HG03457 (cell line): Measurements from ENCODE around the gene CNPY1.
"Not testable (repeated sequence)": the region's sequence is repeated elsewhere in the genome, so short reads cannot be mapped to it uniquely, and the experiment has no call there.

Experiments
- ATAC-seq: cut with Tn5 transposase; IDR thresholded peaks from one replicate; pipeline ENCODE4 v1.9.1; 2021; ENCODE audit warnings: moderate number of reproducible peaks; ENCODE audit not compliant: unreplicated experiment

CNPY1 gene

DNA sequence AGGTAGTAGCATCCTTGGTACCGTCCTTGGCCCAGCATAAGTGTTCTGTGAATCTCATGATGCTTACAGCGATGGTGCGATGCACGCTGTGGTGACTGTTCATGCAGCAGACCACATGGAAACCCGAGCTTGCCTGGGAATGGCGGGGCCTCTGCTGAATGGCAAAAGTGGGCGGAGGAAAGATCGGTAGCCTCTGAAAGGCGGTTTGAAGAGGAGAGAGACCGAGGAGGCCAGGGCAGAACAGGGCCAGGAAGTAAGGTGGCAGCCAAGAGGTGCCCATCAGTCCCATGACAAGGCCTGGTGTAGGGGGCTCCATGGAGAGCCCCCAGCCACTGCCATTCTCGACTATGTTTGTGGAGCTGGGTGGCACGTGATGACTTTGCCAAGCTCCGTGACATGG, 33.2 kb upstream of the CNPY1 start:
- no peak for ATAC-seq

- no peak for ATAC-seq
These were observed 31.7 kb upstream of the CNPY1 start for GRCh38 chr7:155578016-155578415.

- no peak for ATAC-seq
These were observed 31.1 kb upstream of the CNPY1 start for GRCh38 chr7:155577509-155577905.

DNA sequence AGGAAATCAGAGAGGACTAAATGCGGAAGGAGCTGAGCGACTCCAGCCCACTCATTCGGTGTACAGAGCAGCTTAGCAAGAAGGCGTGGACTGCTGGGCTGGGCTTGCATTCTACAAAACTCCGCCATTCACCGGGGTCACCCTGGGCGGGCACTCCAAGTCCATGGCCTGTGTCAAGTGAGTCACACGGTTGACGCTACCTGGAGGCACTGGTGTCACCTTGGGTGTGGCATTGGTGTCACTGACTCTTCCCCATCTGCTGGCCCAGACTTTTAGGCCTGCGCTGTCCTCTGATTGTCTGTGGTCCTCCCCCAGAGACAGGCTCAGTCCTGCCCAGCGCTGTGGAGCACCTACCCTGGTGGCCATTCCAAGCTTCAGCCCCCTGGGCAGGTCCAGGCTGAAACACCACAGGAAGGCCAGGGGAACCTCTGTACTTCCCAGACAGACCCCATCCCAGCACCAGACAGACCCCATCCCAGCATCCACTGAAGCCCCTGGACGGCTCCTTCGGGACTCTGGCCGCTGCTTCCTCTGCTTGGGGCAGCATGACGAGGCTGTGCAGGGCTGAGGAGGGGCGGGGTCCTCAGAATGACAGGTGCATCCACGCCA, 30.6 kb upstream of the CNPY1 start:
- ATAC-seq = no peak

- no peak for ATAC-seq
These were observed 30.1 kb upstream of the CNPY1 start for GRCh38 chr7:155576416-155576815.

DNA sequence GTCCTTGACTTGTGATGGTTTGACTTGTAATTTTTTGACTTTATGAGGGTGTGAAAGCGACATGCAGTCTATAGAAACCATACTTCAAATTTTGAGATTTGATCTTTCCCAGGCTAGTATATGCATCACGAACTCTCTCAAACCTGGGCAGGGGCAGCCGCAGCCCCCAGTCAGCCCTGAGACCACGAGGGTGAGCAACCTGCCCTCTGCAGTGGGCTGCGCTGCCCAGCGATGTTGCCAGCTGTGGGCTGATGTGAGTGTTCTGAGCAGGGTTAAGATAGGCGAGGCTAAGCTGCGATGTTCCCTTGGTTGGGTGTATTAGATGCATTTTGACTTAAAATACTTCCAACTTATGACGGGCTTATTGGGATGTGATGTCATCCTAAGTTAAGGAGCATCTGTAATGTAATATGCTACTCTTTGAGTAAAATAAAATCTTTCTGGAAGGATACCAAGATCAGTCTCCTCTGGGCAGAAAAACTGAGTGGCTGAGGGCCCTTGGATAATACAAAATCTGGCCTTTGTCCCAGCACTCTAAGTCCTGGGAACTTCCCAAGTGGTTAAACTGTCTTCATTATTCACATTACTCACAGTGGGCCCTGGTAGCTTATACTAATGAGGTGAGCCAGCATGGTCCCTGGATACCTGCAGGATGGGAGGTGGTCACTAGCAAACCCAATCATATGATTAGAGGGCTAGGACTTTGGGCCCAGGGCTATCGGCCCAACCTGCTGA, 28.4 kb upstream of the CNPY1 start:
- no peak for ATAC-seq

- no peak for ATAC-seq
These were observed 25.4 kb upstream of the CNPY1 start for GRCh38 chr7:155571581-155572345.

- ATAC-seq = no peak
These were observed 24.6 kb upstream of the CNPY1 start for GRCh38 chr7:155570991-155571390.

DNA sequence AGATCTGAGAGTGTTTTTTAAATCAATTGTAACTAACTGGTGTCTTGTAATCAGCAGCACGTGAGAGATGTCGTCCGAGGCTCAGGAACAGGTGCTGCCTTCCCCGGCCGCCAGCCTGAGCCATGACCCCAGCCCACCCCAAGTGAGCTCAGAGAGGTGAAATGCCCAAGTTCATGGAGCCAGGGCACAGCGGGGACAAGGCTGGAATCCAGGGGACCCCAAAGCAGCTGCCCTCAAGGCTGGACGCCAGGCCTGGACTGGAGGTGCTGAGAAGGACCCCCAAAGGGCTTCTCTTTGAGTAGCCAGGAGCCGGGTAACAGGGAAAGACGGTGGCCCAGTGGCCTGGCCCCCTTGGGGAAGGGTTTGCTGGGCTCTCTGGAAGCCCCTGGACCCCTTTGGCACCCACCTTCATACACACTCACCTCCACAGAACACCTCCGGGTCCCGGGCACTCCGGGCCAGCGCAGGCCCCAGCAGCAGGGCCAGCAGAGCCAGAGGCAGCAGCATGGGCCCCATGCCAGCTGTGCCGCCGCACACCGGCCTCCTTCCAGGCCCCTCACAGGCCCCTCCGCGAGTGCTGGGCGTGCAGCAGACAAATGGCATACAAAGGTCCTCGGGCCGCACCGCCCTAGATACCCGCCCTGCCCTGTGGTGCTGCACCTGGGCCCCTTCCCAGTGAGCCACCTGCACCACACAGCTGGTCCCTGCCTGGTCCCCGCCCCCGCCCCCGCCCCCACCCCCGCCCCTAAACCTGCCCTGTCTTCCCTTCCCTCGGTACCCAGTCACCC, 24.0 kb upstream of the CNPY1 start:
- ATAC-seq = no peak

DNA sequence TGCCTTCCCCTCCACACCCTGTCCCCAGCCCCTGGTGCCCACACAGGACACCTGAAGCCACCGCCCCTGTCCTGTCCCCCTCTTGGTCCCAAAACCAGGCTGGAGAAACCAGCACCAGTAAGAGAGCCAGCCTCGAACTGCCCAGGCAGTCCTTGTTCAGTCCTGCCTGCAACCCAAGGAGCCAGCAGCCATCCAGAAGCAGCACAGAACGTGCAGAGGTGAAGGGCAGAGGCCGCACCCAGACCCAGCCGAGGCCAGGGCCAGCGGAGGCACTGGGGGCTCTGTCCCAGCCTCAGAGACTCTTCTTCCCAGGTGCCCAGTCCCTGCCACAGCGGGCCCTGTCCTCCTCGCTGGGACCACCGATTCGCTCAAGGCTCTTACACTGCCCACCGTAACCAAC, 23.3 kb upstream of the CNPY1 start:
- ATAC-seq = no peak

DNA sequence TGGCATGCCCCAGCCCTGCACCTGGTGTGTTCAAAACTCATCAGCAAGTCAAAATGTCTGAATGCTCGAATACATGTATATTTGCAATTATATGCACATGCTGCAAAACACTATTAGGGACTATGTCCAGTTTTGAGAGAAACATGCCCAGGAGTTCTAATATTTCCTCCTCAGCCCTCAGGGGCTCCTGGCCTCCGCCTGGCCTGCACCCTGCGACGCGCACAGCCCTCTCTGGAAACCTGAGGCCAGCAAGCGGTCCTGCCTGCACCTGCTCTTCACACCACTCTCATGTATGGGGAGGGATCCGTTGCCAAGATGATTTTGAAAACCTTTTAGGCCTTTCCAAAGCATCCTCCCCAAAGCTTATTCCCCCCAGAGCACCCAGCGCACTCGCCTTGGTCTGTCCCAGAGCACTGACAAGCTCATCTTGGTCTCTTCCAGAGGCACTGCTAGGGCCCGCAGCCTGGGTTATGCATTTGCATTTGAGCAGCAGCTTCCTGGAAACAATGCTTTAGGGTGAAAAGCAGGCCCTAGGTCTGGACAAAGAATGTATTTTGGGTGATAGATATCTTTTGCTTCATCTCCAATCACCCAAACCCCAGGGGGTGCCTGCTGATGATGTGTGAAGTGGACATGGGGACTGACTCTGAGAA, 22.6 kb upstream of the CNPY1 start:
- no peak for ATAC-seq

- no peak for ATAC-seq
These were observed 21.9 kb upstream of the CNPY1 start for GRCh38 chr7:155568333-155568660.

GRCh38 chr7:155567646-155568332, 21.4 kb upstream of the CNPY1 start:
- no peak for ATAC-seq

DNA sequence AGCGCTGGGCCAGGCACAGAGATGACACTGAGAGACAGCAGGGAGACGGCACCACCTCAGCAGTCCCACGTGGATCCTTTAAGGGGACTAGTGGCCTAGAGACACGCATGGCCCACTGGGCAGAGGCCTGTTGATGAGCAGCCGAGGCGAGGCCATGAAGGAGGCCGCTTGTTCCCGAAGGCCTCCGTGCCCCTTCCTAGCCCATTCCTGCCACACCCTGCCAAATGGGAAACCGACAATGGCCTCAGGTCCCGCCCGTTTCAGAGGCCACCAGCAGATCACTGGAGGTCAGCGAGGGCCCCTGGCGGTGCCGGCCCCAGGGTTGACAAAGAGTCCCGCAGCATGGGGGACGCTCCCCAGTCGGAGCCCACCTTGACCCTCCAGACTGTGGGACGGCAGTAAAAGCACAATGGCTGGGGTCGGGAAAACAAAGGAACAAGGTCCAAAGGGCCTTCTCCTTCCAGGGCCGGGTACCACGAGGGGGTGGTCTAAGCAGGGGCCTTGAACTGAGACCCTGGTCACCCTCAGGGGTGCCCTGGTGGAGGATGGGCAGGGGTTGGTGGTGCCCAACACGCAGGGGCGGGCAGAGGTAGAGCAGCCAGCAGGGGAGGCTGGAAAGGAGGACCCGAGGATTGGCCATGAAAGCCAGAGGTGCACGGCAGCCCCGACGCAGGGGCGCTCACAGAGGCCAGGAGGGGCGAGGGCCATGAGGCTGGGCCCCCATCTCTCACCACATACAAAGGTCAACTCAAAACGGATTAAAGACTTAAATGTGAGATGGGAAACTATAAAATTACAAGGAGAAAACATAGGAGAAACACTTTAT, 19.9 kb upstream of the CNPY1 start:
- ATAC-seq = no peak

GRCh38 chr7:155565596-155565995, 19.2 kb upstream of the CNPY1 start:
- no peak for ATAC-seq

DNA sequence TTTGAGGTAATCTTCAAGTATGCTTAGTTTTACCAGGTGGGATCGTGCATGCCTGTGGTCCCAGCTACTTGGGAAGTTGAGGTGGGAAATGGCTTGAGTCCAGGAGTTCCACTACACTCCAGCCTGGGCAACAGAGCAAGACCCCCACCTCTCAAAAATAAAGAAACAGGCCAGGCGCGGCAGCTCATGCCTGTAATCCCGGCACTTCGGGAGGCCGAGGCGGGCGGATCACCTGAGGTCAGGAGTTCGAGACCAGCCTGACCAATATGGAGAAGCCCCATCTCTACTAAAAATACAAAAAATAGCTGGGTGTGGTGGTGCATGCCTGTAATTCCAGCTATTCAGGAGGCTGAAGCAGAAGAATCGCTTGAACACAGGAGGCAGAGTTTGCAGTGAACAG, 16.6 kb upstream of the CNPY1 start:
- ATAC-seq = not testable (repeated sequence)

DNA sequence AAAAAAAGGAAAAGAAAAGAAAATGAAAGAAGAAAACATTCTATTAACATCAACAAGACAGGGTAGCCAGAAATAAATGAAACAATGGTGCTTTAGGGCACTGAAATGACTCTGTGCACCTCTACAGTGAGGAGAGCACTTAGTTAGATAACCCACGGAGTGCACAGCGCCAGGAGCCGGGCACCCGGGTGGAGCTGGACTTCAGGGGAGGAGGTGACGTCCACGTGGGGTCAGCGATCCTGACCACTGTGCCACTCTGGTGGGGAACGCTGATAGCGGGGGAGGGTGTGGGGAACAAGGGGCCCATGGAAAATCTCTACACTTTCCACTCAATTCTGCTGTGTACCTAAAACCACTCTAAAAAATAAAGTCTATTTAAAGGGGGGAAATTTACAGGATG, 15.7 kb upstream of the CNPY1 start:
- no peak for ATAC-seq

DNA sequence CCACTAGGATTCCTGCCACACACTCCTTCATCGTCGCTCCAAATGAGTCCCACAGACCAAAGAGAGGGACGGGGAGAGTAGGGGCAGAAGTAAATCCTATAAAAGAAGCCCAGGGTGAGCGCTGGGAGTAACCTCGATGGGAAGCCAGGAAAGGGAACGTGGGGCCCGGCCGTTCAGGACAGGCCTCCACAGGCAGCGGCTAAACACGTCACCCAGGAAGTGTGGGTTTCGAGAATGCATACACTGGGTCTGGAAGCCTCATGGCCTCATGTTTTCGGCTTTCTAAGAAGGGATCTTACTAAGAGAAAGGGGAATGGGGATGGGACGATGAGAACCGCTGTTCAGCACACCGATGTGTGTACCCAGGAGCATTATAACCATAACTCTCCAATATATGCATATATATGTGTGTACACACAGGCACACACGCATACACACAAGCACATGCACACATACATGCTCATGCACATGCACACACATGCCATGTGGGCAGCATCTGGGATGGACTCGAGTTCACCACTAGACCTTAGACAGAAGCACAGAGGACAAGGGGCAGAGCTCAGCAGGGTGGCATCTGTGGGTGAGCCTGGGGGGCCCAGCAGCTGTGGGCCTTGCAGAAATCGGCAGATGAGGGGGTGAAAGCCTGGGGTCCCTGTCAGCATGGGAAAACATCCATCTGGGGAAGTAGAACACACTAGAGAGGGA, 14.8 kb upstream of the CNPY1 start:
- no peak for ATAC-seq
